Tibial nerve (tissue), 4 donors: ENCODE measurements around the gene GULP1.

Experiments
- CTCF ChIP-seq, 5 experiments: fragments of 200-600 bp in 3 of 5; fragments of 450-650 bp in 2 of 5; sonication (generic) in 3 of 5; IDR thresholded peaks; one replicate each; pipeline ENCODE4 v1.5.1; 2016 to 2019; ENCODE audit warnings: antibody characterized with exemption in 5 of 5, mild to moderate bottlenecking in 3 of 5, moderate library complexity in 2 of 5
- EP300 ChIP-seq, 2 donors: sonication (generic); formaldehyde crosslinking; IDR thresholded peaks; one replicate each; pipeline ENCODE4 v1.6.1; 2017; ENCODE audit warnings: antibody characterized with exemption in 2 of 2, mild to moderate bottlenecking in 1 of 2
- POLR2A ChIP-seq, 2 donors: fragments of 450-650 bp; IDR thresholded peaks; one replicate each; pipeline ENCODE4 v1.6.1; 2017; ENCODE audit warnings: antibody characterized with exemption in 2 of 2, mild to moderate bottlenecking in 2 of 2, moderate library complexity in 2 of 2

- TF ChIP-seq CTCF (IDR thresholded peaks at IDR 0.05) (no peak), EP300 (IDR thresholded peaks at IDR 0.05) (no peak), POLR2A (IDR thresholded peaks at IDR 0.05) (no peak)
Measured at GRCh38 chr2:188561473-188561979, 269.9 kb downstream of the GULP1 start.
